IMR-90 (cell line): ENCODE results near the gene PTPRN2.

Source experiments
- CEBPB ChIP-seq: IDR thresholded peaks from 2 replicates; pipeline ENCODE4 v1.6.1; 2012; ENCODE audit warnings: low read depth, low read length, improper control_type of control experiment
- CTCF ChIP-seq: conservative IDR thresholded peaks from 2 replicates; pipeline ENCODE4 v1.5.1; 2012; ENCODE audit warnings: mild to moderate bottlenecking, low read depth, low read length, improper control_type of control experiment
- ELK1 ChIP-seq: fragments of 150-350 bp; IDR thresholded peaks from 2 replicates; pipeline ENCODE4 v1.6.1; 2016; ENCODE audit warnings: low read depth, mild to moderate bottlenecking, low read length, moderate library complexity, borderline replicate concordance
- MAFK ChIP-seq: IDR thresholded peaks from 2 replicates; pipeline ENCODE4 v1.6.1; 2012; ENCODE audit warnings: low read depth, low read length, improper control_type of control experiment
- MXI1 ChIP-seq: IDR thresholded peaks from 2 replicates; pipeline ENCODE4 v1.6.1; 2012; ENCODE audit warnings: low read depth, mild to moderate bottlenecking, low read length, moderate library complexity, borderline replicate concordance
- POLR2A ChIP-seq: IDR thresholded peaks from 2 replicates; pipeline ENCODE4 v1.6.1; 2012; ENCODE audit warnings: mild to moderate bottlenecking, low read depth, low read length
- RAD21 ChIP-seq: IDR thresholded peaks from 2 replicates; pipeline ENCODE4 v1.6.1; 2012; ENCODE audit warnings: low read length, improper control_type of control experiment
- RCOR1 ChIP-seq: IDR thresholded peaks from 2 replicates; pipeline ENCODE4 v1.6.1; 2012; ENCODE audit warnings: mild to moderate bottlenecking, low read length, improper control_type of control experiment; ENCODE audit not compliant: insufficient replicate concordance
- RFX5 ChIP-seq: IDR thresholded peaks from 2 replicates; pipeline ENCODE4 v1.8.0; 2012; ENCODE audit warnings: low read depth, mild to moderate bottlenecking, low read length, moderate library complexity
- SMC3 ChIP-seq: fragments of 150-350 bp; IDR thresholded peaks from 2 replicates; pipeline ENCODE4 v1.6.1; 2016; ENCODE audit warnings: low read depth, mild to moderate bottlenecking, antibody characterized with exemption, low read length, moderate library complexity
- USF2 ChIP-seq: fragments of 150-350 bp; IDR thresholded peaks from 2 replicates; pipeline ENCODE4 v1.6.1; 2017; ENCODE audit warnings: mild to moderate bottlenecking, antibody characterized with exemption, low read length, low read depth

- TF ChIP-seq MXI1 (no peak), CTCF (no peak), USF2 (no peak), RCOR1 (no peak), POLR2A (no peak), ELK1 (no peak), SMC3 (no peak), RAD21 (no peak), RFX5 (no peak), CEBPB (no peak), MAFK (no peak)
These were observed 815.9 kb downstream of the PTPRN2 start for GRCh38 chr7:157771689-157772088.
